IPS-NIHi11 (cell line): ENCODE measurements around the gene ZDHHC20.
"Not testable (repeated sequence)": the region's sequence is repeated elsewhere in the genome, so short reads cannot be mapped to it uniquely, and the experiment has no call there.

Experiments
- DNase-seq: peaks from one replicate; pipeline ENCODE4 v3.0.0; 2012; ENCODE audit warnings: mixed read lengths, low spot score

Gene ZDHHC20

GRCh38 chr13:21435231-21435630, 23.9 kb downstream of the ZDHHC20 start:
- no peak for DNase-seq

DNA sequence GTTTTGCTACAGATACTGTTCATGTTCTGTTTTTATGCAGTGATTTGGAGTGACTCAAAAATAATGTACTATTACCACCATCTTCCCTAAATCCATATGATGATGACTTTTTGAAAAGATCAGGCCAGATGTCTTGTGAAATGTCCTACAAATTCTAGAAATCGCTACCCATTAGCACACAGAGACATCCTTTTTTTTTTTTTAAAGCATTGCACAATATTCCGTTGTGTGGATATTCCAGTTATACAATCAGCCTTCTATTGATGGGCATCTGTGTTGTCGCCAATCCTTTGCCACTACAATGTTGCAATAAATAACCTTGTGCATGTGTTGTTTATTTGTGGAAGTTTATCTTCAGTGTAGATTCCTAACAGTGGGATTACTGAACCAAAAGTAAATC, 24.5 kb downstream of the ZDHHC20 start:
- no peak for DNase-seq

GRCh38 chr13:21429211-21429610, 29.9 kb downstream of the ZDHHC20 start:
- no peak for DNase-seq

- no peak for DNase-seq
Observed at GRCh38 chr13:21427741-21428140, 31.4 kb downstream of the ZDHHC20 start.

GRCh38 chr13:21426238-21426637, 32.9 kb downstream of the ZDHHC20 start:
- DNase-seq, result no peak

DNA sequence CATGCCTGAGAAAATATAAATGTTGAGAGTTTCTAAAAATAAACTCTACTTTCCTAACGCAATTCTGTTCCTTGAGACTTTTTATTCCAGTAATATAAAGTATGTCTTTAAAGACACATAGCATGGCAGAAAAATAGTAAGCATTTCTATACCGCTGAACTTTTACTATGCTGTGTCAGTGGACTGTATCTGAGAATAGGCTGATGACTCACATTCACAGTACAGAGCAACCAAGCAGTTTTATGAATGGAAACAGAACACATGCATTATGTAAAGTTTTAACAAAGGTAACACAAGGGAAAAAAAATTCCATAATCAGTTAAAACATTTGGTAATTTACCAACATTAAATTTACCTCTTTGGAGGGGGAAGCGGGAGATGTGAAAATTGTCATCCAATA, 38.4 kb downstream of the ZDHHC20 start:
- DNase-seq, result no peak

DNA sequence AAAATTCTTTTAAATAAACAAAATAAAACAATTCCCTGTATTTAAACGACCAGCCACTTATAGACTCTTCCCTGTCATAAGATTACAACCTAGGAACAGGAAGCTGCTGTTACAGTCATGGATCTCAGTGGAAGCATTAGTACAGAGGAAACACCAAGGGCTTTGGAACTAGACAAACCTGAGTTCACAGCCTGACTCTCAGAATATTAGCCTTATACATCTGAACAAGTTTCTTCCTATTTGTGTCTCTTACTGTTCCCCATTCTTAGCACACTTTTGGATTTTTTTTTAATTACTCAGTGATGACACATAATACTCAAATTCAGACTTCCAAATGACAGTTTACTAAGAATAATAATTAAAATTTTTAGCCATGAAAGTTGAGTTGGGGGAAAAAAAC, 46.1 kb downstream of the ZDHHC20 start:
- DNase-seq, result no peak

GRCh38 chr13:21410453-21410852, 48.6 kb downstream of the ZDHHC20 start:
- not testable (repeated sequence) for DNase-seq

GRCh38 chr13:21405309-21405708, 53.8 kb downstream of the ZDHHC20 start:
- no peak for DNase-seq

GRCh38 chr13:21402586-21403307, 56.4 kb downstream of the ZDHHC20 start:
- no peak for DNase-seq

DNA sequence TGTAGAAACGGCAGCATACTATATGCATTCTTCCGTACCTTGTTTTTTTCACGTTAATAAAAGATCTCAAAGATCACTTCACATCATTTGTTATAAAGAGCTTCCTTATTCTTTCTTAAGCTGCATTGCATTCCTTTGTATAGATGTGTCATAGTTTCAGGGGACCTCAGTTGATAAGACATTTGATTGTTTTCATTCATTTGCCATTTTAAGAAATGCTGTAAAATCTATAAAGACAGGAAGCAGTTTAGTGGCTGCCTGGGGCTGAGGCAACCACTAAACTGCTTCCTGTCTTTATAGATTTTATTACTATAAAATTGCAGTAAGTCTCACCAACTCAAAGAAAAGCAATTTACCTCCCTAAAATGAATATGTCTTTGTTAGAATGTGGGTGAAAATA, 59.4 kb downstream of the ZDHHC20 start:
- DNase-seq, result no peak

DNA sequence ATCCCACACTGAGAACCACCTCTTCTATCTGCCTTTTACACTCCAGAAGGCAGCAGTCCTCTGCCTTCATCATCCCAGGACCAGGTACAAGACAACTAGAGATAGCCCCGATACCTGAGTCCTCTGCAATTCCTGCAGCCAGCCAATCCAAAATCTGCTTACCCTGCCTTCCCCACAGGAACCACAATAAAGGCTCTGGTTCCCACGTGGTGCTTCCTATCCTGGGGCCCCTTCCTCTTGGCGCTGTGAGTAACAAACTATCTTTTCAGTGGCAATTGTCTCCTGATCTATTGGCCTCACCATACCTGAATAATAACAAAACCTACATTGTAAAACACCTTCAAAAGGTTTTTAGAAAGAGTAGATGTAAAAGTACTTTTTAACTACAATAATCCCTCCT, 63.1 kb downstream of the ZDHHC20 start:
- DNase-seq, result no peak

GRCh38 chr13:21389124-21389523, 70.0 kb downstream of the ZDHHC20 start:
- no peak for DNase-seq

- no peak for DNase-seq
Observed at GRCh38 chr13:21385710-21386109, 73.4 kb downstream of the ZDHHC20 start.

GRCh38 chr13:21383090-21383489, 76.0 kb downstream of the ZDHHC20 start:
- DNase-seq, result no peak

- DNase-seq, result not testable (repeated sequence)
Observed at GRCh38 chr13:21376998-21377985, 81.8 kb downstream of the ZDHHC20 start.

DNA sequence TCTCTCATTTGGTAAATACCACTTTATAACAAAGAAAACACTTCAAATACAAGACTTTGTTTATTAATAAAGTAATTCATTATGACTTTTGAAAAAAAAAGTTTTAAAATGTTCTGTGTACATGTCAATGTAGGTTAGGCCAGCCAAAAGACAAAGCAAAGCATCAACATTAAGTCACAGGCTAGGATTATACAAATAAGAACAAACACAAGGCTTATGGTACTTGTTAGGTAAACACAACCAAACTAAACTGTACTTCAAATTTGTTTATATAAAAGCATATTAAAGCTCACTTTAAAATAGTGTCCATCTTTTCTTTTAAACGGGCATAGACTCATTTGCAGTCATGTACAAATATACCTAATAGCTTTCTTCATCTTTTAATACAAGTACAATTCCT, 86.6 kb downstream of the ZDHHC20 start:
- DNase-seq, result no peak

DNA sequence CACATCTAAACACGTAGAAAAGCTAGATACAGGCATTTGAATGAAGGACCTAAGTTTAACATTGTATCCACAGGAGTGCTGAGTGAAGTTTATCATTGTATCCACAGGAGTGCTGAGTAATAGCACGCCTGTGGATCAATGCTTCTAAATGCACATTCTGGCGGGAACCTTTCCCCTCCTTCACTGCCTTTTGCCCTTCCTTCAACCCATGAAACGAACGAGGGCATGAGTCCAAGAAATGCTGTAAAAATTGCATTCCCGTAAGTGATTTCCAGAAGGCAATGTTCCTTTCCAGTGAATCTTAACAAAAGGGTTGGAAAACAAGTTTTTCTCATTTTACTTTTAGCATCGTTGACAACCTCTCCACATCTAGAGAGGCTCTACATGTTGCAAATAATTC, 88.1 kb downstream of the ZDHHC20 start:
- no peak for DNase-seq

DNA sequence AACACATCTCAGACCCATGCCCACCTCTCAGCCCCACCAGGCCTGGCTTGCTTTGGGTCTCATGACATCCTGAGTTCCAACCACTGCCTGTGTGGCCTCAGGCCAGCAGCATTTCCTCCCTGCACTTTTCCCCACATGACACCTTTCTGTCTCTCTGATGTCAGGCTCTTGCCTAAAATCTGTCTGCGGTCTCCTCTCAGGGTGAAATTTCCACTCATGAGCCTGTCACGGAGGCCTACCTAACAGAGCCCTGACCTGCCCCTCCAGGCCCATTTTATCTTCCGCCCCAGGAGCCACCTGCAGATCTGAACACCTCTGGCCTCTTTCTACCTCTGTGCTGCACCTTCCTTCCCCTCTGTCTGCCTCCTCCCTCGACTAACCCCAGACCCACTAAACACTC, 93.5 kb downstream of the ZDHHC20 start:
- no peak for DNase-seq

DNA sequence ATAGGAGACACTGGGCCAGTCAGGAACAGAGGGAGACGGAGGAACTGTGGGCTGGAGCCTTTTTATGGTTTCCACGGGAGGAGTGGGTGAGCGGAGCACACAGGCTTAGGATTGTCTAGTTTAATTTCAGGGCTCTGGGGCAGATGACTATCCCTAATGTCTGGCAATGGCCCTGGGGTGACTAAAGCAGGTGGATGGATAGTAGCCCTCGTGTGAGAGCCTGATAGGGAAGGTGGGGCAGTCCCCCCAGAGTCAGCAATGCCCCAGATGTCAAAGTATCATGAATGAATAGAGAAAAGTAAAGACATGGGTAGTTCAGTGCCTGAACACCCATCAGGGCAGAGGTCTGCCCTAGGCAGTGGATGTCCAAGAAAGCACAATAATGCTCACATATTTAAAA, 94.2 kb downstream of the ZDHHC20 start:
- no peak for DNase-seq

GRCh38 chr13:21364357-21364756, 94.7 kb downstream of the ZDHHC20 start:
- DNase-seq, result no peak

DNA sequence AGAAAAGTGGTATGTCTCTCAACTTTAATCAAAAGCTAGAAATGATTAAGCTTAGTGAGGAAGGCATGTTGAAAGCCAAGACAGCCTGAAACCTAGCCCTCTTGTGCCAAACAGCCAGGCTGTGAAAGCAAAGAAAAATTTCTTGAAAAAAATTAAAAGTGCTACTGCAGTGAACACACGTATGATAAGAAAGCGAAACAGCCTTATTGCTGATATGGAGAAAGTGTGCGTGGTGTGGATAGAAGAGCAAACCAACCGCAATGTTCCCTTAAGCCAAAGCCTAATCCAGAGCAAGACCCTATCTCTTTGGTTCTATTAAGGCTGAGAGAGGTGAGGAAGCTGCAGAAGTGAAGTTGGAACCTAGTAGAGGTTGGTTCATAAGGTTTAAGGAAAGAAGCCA, 96.4 kb downstream of the ZDHHC20 start:
- DNase-seq, result no peak

GRCh38 chr13:21361706-21362105, 97.4 kb downstream of the ZDHHC20 start:
- DNase-seq, result no peak
